ENCODE data around the gene LMO7. TPM values are rescaled to one million over a fixed set of nuclear protein-coding genes. Genes with fewer than 3 reads are reported as not detected.

LMO7 gene
- total and polyA plus RNA-seq, 2 of the 8 experiments (the other 6 are each of a cell fraction or from before 2014, with no cell fraction given), result 8.1 to 28.3 TPM

- no peak for TF ChIP-seq RAD21 (IDR thresholded peaks at IDR 0.05 in 1 of 2, conservative IDR thresholded peaks at IDR 0.05 in 1 of 2; ENCODE audit: low read depth in 2 of 2, low read length in 2 of 2)
- no peak for TF ChIP-seq POU5F1 (IDR thresholded peaks at IDR 0.05; ENCODE audit: low read depth, low read length)
- TF ChIP-seq CBX8 (IDR thresholded peaks at IDR 0.05; ENCODE audit: borderline replicate concordance, low read depth, low read length), result no peak
- TF ChIP-seq SP4 (IDR thresholded peaks at IDR 0.05; ENCODE audit: low read length), result no peak
- TF ChIP-seq KDM4A (IDR thresholded peaks at IDR 0.05; ENCODE audit: low read depth, low read length, severe bottlenecking), result no peak
- TF ChIP-seq NANOG (IDR thresholded peaks at IDR 0.05; ENCODE audit: insufficient read depth, low read depth, low read length, poor library complexity, severe bottlenecking), result no peak
- TF ChIP-seq ZNF274 (IDR thresholded peaks at IDR 0.05; ENCODE audit: borderline replicate concordance, extremely low read depth, low read length), result no peak
- TF ChIP-seq FOSL1 (IDR thresholded peaks at IDR 0.05; ENCODE audit: insufficient read depth, low read depth, low read length), result no peak
These were observed 189.5 kb downstream of the LMO7 start (continued) for GRCh38 chr13:75825594-75825993.
